ENCODE measurements around the gene NFIL3.
"Not testable (repeated sequence)": the region's sequence is repeated elsewhere in the genome, so short reads cannot be mapped to it uniquely, and the experiment has no call there.

NFIL3 gene, protein sequence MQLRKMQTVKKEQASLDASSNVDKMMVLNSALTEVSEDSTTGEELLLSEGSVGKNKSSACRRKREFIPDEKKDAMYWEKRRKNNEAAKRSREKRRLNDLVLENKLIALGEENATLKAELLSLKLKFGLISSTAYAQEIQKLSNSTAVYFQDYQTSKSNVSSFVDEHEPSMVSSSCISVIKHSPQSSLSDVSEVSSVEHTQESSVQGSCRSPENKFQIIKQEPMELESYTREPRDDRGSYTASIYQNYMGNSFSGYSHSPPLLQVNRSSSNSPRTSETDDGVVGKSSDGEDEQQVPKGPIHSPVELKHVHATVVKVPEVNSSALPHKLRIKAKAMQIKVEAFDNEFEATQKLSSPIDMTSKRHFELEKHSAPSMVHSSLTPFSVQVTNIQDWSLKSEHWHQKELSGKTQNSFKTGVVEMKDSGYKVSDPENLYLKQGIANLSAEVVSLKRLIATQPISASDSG

DNA sequence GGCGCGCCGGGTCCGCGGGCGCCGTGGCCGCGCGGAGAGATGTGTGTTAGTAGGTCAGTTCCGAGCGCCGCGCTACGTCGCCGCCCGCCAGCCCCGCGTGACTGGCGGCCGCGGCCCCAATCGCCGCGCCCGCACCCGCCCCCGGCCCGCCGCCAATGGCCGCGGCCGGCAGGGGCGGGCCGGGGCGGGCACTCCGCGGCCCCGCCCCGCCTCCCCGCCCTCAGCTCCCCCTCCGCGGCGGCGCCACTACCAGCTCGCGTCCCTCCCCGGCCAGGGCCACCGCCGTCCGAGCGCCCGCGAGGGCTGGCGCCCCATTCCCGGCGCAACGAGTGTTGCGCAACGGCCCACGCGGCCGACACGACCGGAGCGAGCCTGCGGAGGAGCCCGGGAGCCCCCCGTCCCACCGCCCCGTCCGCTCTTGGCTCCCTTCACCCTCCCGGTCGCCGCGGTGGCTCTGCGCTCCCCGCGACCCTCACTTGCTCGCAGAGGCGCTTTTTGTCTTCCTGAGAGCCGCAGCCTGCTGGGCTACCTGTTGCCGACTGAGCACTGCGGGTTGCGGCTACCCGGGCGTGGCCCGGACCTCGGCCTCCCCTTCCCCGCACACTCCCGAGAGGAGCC is at the start of gene NFIL3:
Gene NFIL3 (minus strand): TSS at position 48 of the 618 bp plus-strand sequence. CDS start 13,098 bp downstream, outside the sequence.
- DNase-seq, result peak; percentile 84

DNA sequence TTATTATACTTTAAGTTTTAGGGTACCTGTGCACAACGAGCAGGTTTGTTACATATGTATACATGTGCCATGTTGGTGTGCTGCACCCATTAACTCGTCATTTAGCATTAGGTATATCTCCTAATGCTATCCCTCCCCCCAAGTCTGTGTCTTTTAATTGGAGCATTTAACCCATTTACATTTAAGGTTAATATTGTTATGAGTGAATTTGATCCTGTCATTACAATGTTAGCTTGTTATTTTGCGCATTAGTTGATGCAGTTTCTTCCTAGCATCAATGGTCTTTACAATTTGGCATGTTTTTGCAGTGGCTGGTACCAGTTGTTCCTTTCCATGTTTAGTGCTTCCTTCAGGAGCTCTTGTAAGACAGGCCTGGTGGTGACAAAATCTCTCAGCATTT is 47.9 kb upstream of the NFIL3 start:
- DNase-seq, result not testable (repeated sequence)

DNA sequence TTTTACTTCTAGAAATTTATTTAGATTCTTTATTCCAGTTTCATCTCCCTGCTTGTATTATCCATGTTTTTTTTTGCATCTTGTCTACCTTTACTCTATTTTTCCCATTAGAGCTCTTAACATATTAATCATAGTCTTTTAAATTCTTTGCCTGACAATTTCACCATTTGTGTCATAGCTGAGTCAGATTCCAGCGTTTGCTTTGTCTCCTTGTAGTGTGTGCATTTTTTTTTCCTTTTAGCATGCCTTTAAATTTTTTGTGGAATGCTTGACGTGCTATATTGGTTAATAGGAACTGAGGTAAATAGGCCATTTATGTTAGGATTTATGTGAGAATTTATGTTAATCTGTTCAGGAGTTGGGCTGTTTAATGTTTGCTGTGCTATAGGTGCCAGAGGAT is 41.8 kb upstream of the NFIL3 start:
- peak; percentile 76 for DNase-seq

DNA sequence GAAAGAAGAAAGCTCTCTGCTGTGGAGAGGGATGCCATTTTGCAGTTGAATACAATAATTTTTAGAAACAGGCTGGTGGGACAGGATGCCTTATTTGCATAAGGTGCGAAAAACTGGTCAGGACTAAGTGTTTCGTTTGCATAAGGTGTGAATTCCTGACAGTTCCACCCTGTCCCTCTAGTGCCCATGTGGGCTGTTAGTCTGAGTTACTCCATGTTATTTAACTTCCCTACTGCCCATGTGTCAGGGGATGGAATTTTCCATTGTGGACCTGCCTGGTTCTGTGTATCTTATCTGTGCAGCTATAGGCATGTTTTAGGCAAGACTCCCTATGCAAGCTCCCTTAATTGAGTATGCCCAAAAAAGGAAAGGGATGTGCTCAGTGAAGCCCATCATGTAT is 35.3 kb upstream of the NFIL3 start:
- DNase-seq, result no peak

DNA sequence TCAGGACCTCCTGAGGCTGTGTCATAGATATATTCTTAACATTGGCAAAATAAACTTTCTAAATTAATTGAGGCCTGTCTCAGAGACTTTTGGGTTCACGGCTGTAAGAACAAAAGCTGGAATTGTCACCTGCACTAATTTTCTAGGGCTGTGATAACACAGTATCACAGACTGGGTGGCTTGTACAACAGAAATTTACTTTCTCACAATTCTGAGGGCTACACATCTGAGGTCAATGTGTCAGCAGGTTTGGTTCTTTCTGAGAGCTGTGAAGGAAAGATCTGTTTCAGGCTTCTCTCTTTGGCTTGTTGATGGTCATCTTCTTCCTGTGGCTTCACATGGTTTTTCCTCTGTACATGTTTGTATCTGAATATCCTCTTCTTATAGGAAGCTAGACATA is 29.2 kb upstream of the NFIL3 start:
- no peak for DNase-seq

DNA sequence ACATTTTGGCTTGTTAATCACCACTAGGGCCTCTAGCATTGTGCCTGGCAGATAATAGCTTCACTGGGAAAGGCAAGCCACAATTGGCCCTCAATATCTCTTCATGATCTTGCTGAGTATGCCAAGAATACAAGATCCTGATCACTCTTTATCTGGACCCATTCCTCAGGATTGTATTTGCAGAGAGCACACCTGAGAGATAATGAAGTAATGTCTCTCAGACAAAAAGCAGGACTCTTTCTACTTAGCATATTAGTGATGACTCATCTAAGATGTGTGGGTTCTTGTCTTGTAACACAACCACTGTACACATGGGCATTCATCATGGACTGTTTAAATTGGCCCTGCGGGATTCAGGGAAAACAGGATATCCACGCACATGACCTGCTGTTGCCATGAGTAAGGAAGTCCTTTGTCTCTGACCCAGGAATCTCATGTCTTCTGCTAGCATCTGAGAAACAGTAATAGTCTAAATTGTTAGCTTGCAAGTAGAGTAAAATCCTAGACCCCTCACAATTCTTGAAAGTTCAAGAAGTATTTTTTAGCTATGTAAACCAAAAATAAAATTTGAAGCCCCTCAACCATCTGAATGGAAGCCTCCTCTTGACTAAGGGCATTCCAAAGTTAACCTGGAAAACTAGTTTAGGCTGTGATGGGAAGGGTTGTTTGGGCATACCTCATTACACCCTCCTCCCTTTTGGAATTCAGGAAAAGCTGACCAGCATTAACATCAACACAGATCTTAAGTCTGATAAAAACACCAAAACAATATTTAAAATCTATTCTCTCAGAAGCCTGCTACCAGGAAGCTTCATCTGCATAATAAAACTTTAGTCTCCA is 28.0 kb upstream of the NFIL3 start:
- DNase-seq, result no peak

DNA sequence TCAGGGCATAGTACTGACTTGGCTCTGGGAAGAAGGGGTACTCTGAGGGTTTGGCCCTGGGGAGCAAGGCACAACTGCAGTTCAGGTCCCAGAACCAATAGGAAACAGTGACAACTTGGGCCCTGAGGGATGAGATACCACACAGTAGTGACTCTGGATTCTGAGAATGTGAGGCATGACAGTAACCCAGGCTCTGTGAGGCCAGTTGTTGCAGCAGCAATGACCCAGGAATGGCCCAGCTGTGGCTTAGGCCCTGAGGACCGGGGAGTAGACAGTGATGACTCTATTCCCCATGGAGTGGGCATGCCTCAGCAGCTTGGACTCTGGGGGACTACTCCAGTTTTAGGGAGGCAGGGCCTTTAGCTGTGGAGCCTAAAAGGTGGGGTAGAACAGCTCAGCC is 21.5 kb upstream of the NFIL3 start:
- DNase-seq, result no peak

DNA sequence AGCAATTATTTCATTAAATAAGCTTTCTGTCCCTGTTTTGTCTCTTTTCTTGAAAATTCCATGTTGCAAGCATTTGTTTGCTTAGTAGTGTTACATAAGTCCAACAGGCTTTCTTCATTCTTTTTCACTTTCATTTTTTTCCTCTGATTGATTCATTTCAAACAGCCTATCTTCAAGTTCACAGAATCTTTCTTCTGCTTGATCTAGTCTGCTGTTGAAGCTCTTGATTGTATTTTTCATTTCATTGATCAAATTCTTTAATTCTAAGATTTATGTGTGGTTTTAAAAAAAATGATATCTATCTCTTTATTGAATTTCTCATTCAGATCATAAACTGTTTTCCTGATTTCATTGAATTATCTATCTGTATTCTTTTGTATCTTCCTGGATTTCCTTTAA is 20.4 kb upstream of the NFIL3 start:
- no peak for DNase-seq

DNA sequence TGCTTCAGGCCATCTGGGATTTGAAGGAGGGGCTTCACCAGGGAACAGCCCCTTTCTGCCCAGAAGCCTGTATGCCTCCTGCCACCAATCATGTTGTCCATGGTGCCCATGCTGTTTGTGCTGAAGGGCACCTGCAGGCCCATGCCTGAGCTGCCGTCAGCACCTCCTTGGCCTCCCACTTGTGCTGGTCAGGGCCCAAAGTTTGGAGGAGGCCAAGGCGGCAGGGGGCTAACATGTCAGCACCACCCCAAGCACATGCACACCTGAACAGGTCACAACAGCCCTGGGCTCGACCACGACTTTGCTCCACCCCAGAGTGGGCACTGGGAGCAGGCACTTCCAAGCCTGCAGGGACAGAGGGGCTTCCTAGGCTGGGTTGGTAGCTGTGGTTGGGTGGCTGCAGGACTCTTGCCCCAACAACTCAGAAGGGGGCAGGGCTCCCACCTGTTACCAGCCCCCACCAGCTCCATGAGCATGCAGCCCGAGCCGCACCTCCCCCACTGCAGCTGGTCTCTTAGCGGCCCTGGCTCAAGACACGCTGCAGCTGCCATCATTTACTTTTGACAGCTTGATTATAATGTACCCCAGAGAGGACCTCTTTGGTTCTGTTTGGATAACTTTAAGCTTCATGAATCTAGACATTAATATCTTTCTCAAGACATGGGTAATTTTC is 19.8 kb upstream of the NFIL3 start:
- no peak for DNase-seq

DNA sequence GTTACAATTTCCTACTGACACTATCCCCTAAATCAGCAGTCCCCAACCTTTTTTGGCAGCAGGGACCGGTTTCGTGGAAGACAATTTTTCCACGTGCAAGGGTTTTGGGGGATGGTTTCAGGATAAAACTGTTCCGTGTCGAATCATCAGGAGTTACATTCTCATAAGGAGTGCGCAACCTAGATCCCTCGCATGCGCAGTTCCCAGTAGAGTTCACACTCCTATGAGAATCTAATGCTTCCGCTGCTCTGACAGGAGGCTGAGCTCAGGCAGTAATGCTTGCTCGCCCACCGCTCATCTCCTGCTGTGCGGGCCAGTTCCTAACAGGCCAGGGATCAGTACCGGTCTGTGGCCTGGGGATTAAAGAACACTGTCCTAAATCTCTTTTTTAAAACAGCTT is 13.2 kb upstream of the NFIL3 start:
- no peak for DNase-seq

DNA sequence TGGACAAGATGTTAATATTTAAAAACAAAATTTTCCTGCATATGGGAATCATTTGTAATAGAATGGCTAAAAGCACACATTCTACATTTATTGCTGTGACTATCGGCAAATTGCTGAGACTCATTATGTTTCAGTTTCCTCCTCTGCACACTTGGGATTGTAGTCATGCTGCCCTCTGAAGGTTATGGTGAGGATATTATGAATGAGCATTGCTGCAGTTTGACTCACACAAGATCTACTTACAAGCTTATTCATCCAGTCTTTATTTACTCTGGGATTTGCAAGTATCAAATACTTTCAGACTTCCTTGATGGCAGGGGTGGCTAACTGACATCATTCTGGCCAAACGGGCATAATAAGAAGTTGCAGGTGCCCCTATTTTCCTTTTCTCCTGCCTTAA is 9.5 kb upstream of the NFIL3 start:
- peak; percentile 96 for DNase-seq

DNA sequence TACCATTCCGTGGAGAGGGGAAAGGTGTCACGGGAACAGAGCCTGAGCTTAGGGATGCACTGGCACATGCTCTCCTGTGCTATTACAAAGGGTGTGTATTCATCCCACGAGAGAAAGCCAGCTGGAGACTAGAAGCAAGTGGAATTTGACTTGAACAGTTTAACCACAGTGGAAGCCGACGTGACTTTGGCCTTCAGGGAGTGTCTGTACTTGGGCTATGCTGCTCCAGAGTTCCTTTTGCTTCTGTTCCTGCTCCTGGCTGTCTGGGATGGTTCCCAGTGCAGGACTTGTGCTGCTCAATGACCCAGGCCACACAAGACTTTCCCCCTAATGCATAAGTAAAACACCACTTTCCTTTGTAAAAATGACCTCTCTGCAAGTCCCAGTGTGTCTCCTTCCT is 7.9 kb upstream of the NFIL3 start:
- no peak for DNase-seq

DNA sequence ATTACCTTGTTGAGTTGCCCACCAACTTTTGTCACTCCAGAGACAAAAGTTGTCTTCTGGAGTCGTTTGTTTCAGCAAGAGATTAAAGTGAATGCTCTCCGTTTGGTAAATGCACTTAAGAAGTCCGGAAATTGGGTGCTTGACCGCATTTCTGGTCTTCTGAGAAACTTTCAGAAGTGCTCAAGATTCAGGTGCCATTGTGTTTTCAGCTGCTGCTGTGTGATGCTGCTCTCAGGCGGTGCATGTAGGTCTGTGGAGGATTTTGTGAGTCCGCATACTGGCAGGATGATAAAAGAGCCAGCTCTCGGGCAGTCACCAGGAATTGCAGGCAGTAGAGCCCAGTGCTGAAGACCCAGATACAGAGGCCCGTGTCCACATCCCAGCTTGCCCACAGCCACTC is 5.9 kb upstream of the NFIL3 start:
- DNase-seq, result no peak

DNA sequence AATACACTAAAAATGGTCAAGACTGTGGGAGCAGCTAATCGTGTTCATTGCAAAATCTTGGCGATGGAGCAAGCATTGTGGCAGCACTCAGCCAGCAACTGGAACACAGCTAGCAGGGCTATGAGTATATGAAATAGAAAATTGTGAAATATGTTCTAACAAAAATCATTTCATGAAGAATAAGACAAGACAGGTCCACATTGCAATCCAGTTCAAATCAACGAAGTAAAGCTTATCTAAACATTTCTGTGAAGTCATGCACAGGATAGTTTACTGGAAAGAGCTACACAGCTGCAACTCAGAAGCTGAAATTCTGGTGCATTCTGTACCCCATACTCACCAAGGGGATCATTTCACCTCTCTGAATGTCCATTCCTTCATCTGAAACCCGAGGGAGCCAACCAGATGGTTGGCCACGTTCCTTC is 5.3 kb upstream of the NFIL3 start:
- DNase-seq, result peak; percentile 71

DNA sequence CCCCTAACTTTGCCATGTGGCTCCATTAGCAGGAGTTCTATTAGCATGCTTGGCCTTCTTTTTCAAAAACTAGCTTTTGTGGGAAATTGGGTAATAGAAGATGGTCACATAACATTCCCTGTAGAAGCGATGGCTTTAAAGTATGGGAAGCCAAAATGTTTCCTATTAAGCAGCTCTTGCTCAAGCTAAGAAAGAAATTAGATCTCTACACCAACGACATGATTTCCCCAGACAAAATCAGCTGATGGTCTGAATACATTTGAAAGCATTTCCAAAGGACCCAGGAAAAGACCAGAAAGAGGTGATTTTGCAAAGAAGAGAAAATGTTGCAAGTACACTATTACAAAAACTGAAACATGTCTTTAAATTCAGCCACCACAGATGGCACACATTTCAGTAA is 4.8 kb upstream of the NFIL3 start:
- no peak for DNase-seq

DNA sequence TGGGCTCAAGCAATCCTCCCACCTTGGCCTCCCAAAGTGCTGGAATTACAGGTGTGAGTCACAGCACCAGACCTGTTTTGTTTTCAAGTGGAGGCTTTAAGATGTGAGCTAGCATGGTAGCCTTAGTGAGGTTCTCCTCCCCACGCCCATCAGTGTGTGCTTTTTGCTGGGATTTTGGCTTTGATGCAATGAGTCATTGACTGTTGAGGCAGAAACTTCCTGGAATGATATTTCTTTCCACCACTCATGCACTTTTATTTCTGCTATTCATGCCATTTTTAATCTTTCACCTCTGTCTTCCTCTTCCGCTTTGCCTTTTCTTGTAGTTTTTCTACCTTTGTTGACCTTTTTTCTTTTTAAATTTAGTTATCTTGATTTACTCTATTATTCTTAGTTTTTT is 4.2 kb upstream of the NFIL3 start:
- peak; percentile 62 for DNase-seq

DNA sequence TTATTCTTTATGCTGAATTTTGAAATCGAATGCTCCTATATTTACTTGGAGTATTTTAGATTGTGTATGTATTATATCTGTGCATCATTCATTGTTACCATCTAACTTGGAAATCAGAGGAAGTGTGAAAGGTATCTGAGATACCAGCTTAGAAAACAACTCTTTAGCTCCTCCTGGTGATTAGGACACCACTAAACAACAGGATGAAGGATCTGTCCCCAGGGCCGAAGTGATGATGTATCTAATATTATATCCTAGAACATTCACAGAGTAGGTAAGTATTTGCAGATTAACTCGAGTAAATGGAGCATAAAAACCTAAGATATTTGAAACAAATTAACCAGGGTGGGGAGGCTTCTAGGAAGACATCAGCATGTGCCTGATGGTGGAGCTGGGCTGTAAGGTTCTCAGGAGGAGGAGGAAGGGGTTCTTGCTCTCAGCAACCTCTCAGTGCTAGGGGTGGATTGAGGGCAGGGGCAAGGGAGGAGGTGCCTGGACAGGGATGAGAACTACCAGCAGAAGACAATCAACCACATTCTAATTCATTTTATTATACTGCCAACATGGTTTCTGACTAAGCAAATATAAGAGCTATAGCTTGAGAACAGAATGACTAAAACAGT is 2.6 kb upstream of the NFIL3 start:
- DNase-seq, result peak; percentile 70

DNA sequence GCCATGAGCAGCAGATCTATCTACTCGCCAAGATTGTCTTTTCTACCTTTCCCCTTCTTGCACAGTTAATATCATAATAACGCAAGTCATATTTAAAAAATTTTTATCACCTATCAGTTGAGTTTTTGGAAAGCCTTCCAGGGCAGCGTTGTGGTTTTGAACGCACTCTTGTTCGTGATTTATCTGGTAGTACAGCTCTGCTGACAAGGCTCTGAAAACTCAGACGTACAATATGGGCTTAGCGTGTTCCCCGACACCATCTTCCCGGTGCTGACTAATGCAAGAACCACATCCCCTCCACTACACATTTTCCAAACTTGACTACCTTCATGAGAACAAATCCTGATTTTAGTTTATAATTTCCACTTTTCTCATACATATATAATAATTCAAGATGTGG is 1.6 kb upstream of the NFIL3 start:
- DNase-seq, result no peak

DNA sequence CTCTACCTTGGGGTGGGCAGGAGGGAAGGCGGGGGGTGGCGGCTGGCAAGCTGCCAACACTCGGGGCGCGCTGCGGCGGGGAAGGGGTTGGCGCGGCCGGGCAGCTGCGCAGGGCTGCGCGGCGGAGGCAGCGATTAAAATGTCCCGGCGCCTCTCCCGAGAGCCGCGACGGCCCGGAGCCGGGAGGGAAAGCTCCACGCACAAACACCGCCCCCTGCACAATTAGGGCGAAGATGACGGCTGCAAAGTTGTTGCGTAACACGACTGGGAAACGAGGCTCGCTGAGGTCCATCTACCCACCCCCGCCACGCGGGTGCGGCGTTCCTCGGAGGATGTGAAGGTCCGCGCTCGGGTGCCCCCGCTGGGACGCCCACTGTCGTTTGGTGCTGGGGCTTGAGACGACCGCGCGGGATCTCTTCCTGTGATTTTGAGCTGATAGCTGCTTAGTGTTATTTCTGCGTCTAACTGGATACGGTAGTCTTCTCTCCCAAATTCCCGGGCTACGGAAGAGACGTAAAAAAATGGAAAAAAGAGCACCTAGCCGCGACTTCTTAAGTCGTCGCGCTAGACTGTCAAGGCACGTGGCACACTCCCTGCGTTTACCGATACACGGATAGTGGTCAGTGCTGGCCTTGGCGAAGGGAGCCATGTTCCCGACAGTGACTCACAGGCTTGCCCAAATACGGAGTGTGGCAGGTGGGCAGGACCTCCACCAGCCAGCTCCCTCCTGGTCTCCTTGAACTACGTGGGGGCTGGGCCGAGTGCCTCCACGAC is 958 bp upstream of the NFIL3 start:
- peak; percentile 78 for DNase-seq

DNA sequence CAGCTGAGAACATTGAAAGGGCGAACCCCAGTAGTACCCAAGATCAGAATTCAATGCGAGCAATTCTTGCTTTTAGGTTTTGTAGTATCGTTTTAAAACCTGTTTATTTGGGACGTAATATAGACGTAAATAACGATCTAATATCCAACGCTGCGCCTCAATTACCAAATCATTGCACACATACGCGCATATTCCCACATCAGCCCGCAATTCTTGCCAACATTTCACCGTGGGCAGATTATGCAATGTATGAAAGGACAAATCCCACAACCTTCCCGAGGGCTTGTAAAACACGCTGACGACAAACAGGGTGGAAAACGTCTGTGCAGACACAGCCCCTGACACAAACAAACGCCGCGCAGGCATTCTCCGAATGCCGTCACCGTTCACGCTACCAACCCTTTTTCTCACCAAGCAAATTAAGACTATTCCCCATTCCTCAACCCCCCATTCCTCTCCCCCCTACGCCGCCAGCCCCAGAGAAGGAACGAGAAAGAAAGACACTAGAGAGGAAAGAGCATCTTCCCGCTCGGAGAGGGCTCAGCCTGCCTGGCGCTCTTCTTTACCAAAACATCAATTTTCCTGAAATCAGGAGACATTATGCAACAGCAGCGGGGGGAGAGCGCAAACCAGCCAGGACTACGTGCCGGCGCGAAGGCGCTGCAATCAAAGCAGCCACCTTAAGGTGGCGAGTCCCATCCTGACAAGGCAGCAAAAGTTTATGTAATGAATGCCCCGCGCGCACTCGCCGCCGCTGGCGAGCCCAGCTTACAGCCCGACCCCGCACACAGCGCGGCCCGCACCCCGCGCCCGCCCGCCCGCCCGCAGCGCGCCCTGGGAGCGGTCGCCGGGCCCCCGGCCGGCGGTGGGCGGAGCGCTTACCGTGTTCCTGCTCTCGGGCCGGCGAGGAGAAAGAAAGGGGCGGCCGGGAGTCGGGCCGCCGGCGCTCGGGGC is 597 bp downstream of the NFIL3 start:
- DNase-seq, result peak; percentile 81
